GM12873 (cell line): ENCODE results near the gene UCHL5.

Source experiments
- CTCF ChIP-seq: IDR thresholded peaks from 2 replicates; pipeline ENCODE4 v1.5.1; 2012; ENCODE audit warnings: low read depth, mild to moderate bottlenecking, moderate library complexity, low read length, control low read depth; ENCODE audit not compliant: insufficient read depth; ENCODE audit errors: missing control alignments

Gene UCHL5

GRCh38 chr1:193077991-193078390, 18.8 kb upstream of the UCHL5 start:
- TF ChIP-seq CTCF, result no peak

DNA sequence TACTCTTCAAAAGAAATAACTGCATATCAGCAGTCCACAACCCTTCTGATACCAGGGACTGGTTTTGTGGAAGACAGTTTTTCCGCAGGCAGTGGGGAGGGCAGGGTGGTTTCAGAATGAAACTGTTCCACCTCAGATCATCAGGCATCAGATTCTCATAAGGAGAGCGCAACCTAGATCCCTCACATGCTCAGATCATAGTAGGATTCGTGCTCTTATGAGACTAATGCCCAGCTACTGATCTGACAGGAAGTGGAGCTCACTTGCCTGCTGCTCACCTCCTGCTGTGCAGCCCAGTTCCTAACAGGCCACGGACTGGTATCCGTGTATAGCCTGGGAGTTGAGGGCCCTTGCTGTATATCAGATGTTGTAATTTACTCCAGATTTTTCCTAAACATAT, 11.8 kb upstream of the UCHL5 start:
- TF ChIP-seq CTCF, result no peak

- no peak for TF ChIP-seq CTCF
Observed at GRCh38 chr1:193070386-193070753, 11.2 kb upstream of the UCHL5 start.

GRCh38 chr1:193069748-193070385, 10.7 kb upstream of the UCHL5 start:
- peak; percentile 51 for TF ChIP-seq CTCF

DNA sequence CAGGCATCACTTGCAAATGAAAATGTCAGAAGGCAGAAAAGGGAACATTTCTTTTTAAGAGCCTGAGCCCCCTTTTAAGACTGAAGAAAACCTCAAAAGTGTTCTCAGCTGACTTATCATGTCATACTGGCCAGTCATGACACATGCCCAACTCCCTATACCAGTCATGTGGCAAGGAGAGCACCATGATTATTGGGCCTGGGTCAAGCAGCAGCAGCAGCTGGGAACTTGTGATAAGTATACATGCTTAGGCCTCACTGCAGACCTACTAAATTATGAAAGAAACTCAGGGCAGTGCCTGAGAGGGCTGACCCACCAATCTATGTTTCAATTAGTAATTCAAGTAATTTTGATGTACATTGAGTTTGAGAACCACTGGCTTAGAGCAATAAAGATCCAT, 8.9 kb upstream of the UCHL5 start:
- TF ChIP-seq CTCF, result no peak

DNA sequence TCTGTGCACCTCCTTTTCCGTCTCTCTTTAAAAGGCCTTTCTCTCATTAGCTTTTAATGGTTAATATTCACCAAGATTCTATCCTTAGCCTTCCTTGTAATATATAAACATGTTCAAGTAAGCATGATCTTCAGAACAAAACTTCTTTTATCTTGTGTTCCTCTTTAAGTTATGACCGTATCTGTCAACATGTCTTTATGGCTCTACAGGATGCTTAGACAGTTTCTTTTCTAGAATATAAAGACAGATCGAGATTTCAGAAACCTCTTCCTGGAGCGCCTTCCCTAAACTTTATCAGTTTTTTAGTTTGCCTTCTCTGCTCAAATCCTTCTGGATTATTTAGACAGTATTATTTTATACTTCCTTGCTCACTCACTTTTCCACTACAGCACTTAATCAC, 7.4 kb upstream of the UCHL5 start:
- no peak for TF ChIP-seq CTCF

GRCh38 chr1:193065954-193066353, 6.8 kb upstream of the UCHL5 start:
- TF ChIP-seq CTCF, result no peak
